ENCODE results near the gene SLC38A1. TPM values are rescaled to one million over a fixed set of nuclear protein-coding genes. Genes with fewer than 3 reads are reported as not detected.

SLC38A1 gene
- polyA plus RNA-seq, 2 of the 4 experiments (the other 2 are of a cell fraction), result 62.7 to 231 TPM

- TF ChIP-seq HES2 (IDR thresholded peaks at IDR 0.05) (no peak), KDM1A (IDR thresholded peaks at IDR 0.05; ENCODE audit: low read depth) (no peak), JUN (IDR thresholded peaks at IDR 0.05) (no peak), ESRRA (IDR thresholded peaks at IDR 0.05; ENCODE audit: borderline replicate concordance, low read length) (no peak), CEBPB (IDR thresholded peaks at IDR 0.05) (no peak), RCOR1 (IDR thresholded peaks at IDR 0.05; ENCODE audit: low read depth, low read length) (no peak), HOXB13 (CRISPR knock-in tag; IDR thresholded peaks at IDR 0.05; ENCODE audit: low read depth) (no peak), RNF2 (IDR thresholded peaks at IDR 0.05; ENCODE audit: borderline replicate concordance, low read depth) (no peak), KDM5A (IDR thresholded peaks at IDR 0.05) (no peak)
- Histone ChIP-seq H3K4me1 (no peaks in the 10 kb centered on the region), H3K9me3 (peaks cover 17% of the 10 kb centered on the region), H3K4me2 (no peak overlapping the region), H3K27ac (no peak overlapping the region), H3K4me3 (no peak overlapping the region)
- DNase-seq (ENCODE audit: low read depth in 1 of 2, low spot score in 1 of 2) (no peak), FAIRE-seq (no peak), ATAC-seq (no peak)
- WGBS (ENCODE audit: missing lambda C conversion rate), result 96% methylated on average over 1 of the region's 1 CpG
- ChIA-PET POLR2A (no interaction called here), CTCF (interaction anchor here (0.9 to 1.2 kb wide), 2 partner anchors 13 to 15 kb away, joined by 3 read pairs; no protein-coding TSS in a partner anchor)
Observed at GRCh38 chr12:46244273-46244915, 24.4 kb downstream of the SLC38A1 start.

- FAIRE-seq (no peak), DNase-seq (ENCODE audit: low read depth in 1 of 2, low spot score in 1 of 2) (no peak), ATAC-seq (no peak)
- WGBS (ENCODE audit: missing lambda C conversion rate), result 92% methylated on average over 2 of the region's 2 CpGs
- POLR2A ChIA-PET, result no interaction called here
- H3K4me1 ChIP-seq, result no peaks in the 10 kb centered on the region
- peaks cover 17% of the 10 kb centered on the region for H3K9me3 ChIP-seq
- no peak for TF ChIP-seq CBX8 (IDR thresholded peaks at IDR 0.05)
- no peak for TF ChIP-seq NFE2L2 (conservative IDR thresholded peaks at IDR 0.05; ENCODE audit: low read length)
- no peak overlapping the region for H3K4me3 ChIP-seq
- no peak overlapping the region for H3K4me2 ChIP-seq
- CTCF ChIA-PET, result interaction anchor here (0.8 kb wide), 1 partner anchor 21 kb away, joined by 3 read pairs; no protein-coding TSS in a partner anchor
- H3K27ac ChIP-seq, result no peak overlapping the region
Observed at GRCh38 chr12:46242569-46242968, 26.3 kb downstream of the SLC38A1 start.

GRCh38 chr12:46240436-46240835 is 28.4 kb downstream of the SLC38A1 start:
- DNase-seq (ENCODE audit: low read depth in 1 of 2, low spot score in 1 of 2), result no peak
- peaks cover 15% of the 10 kb centered on the region for H3K9me3 ChIP-seq
- ChIA-PET POLR2A (no interaction called here), CTCF (no interaction called here)
- H3K4me2 ChIP-seq, result no peak overlapping the region
- no peak overlapping the region for H3K27ac ChIP-seq
- no peak for TF ChIP-seq TP53 (CRISPR knock-in tag; IDR thresholded peaks at IDR 0.05)
- TF ChIP-seq HOXB13 (CRISPR knock-in tag; IDR thresholded peaks at IDR 0.05; ENCODE audit: low read depth), result no peak
- no peak for TF ChIP-seq EHF (CRISPR knock-in tag; IDR thresholded peaks at IDR 0.05)
- no peak for TF ChIP-seq JUN (IDR thresholded peaks at IDR 0.05)
- TF ChIP-seq HES2 (IDR thresholded peaks at IDR 0.05), result no peak
- TF ChIP-seq HMGXB4 (CRISPR knock-in tag; IDR thresholded peaks at IDR 0.05; ENCODE audit: borderline replicate concordance), result no peak
- no peak for TF ChIP-seq NPAS2 (CRISPR knock-in tag; IDR thresholded peaks at IDR 0.05; ENCODE audit: borderline replicate concordance)
- no peak for TF ChIP-seq KDM5A (IDR thresholded peaks at IDR 0.05)
- TF ChIP-seq KDM1A (IDR thresholded peaks at IDR 0.05; ENCODE audit: low read depth), result no peak
- TF ChIP-seq USF2 (IDR thresholded peaks at IDR 0.05), result no peak
- no peak for TF ChIP-seq CEBPB (IDR thresholded peaks at IDR 0.05)
- TF ChIP-seq CBX8 (IDR thresholded peaks at IDR 0.05), result no peak
- TF ChIP-seq ZC3H11A (IDR thresholded peaks at IDR 0.05), result no peak
- no peak for TF ChIP-seq E2F6 (IDR thresholded peaks at IDR 0.05; ENCODE audit: borderline replicate concordance, low read depth)
- TF ChIP-seq GATA3 (IDR thresholded peaks at IDR 0.05; ENCODE audit: borderline replicate concordance), result no peak
- TF ChIP-seq RFX5 (IDR thresholded peaks at IDR 0.05), result no peak
- no peak for TF ChIP-seq TFCP2L1 (CRISPR knock-in tag; IDR thresholded peaks at IDR 0.05)
- no peak for TF ChIP-seq MAX (IDR thresholded peaks at IDR 0.05)
- ATAC-seq, result no peak
- H3K4me3 ChIP-seq, result no peak overlapping the region
- H3K4me1 ChIP-seq, result no peaks in the 10 kb centered on the region
- no peak for FAIRE-seq
- 95% methylated on average over 7 of the region's 7 CpGs for WGBS (ENCODE audit: missing lambda C conversion rate)
